Endodermal cell (in vitro differentiated cells): Measurements from ENCODE around the gene TMTC2. TPM values are rescaled to one million over a fixed set of nuclear protein-coding genes. Genes with fewer than 3 reads are reported as not detected.

ENCODE experiments used
- DNase-seq: peaks from one replicate; pipeline ENCODE4 v3.0.0-alpha.2; 2017
- H3K27ac ChIP-seq: 2 replicates; pipeline ENCODE4 v1.5.1; 2013; ENCODE audit warnings: mild to moderate bottlenecking, low read depth, low read length, moderate library complexity
- H3K27me3 ChIP-seq: 2 replicates; pipeline ENCODE4 v1.6.1; 2013; ENCODE audit warnings: mild to moderate bottlenecking, low read length, moderate library complexity; ENCODE audit not compliant: insufficient read depth, control insufficient read depth, poor library complexity, severe bottlenecking
- H3K36me3 ChIP-seq: 2 replicates; pipeline ENCODE4 v1.7.0; 2013; ENCODE audit warnings: mild to moderate bottlenecking, low read length, moderate library complexity; ENCODE audit not compliant: control insufficient read depth, insufficient read depth
- H3K4me1 ChIP-seq: one replicate; pipeline ENCODE4 v1.7.0; 2013; ENCODE audit warnings: low read length; ENCODE audit not compliant: control insufficient read depth, insufficient read depth
- H3K4me3 ChIP-seq: 2 replicates; pipeline ENCODE4 v1.5.1; 2013; ENCODE audit warnings: mild to moderate bottlenecking, low read length, moderate library complexity
- H3K9ac ChIP-seq: 2 replicates; pipeline ENCODE4 v1.6.1; 2013; ENCODE audit warnings: mild to moderate bottlenecking, low read length, moderate library complexity; ENCODE audit not compliant: poor library complexity, severe bottlenecking; ENCODE audit errors: extremely low read depth
- H3K9me3 ChIP-seq: 2 replicates; pipeline ENCODE4 v1.6.1; 2013; ENCODE audit warnings: mild to moderate bottlenecking, low read length, moderate library complexity; ENCODE audit not compliant: control insufficient read depth
- H3K27ac Mint-ChIP-seq: 2 replicates; pipeline ENCODE4 v1.8.0; 2020; ENCODE audit warnings: mixed read lengths
- H3K27me3 Mint-ChIP-seq: 2 replicates; pipeline ENCODE4 v1.8.0; 2021; ENCODE audit warnings: mild to moderate bottlenecking, mixed read lengths; ENCODE audit not compliant: insufficient read depth
- H3K36me3 Mint-ChIP-seq: 2 replicates; pipeline ENCODE4 v1.8.0; 2020; ENCODE audit warnings: low read depth, mixed read lengths
- H3K4me1 Mint-ChIP-seq: 2 replicates; pipeline ENCODE4 v1.8.0; 2020; ENCODE audit warnings: mixed read lengths
- H3K4me3 Mint-ChIP-seq: 2 replicates; pipeline ENCODE4 v1.8.0; 2020; ENCODE audit warnings: mild to moderate bottlenecking, moderate library complexity, mixed read lengths
- H3K9me3 Mint-ChIP-seq: 2 replicates; pipeline ENCODE4 v1.8.0; 2020; ENCODE audit warnings: mild to moderate bottlenecking, mixed read lengths
- WGBS, 2 experiments: methylation state at CpG; one replicate each; pipeline versions ENCODE4 v1.1.5 to v1.1.7; 2013; ENCODE audit warnings: missing lambda C conversion rate in 2 of 2, mixed read lengths in 1 of 2; ENCODE audit not compliant: insufficient coverage in 1 of 2, insufficient read length in 1 of 2; 5-methylcytosine and 5-hydroxymethylcytosine counted together
- total RNA-seq, 2 donors: library from RNA; stranded (reverse); fragmentation: NEBNext Ultra II Directional in 1 of 2; extraction: Animal tissue kit (Norgen Biotek cat#: 25700) in 1 of 2; gene quantifications; 2 replicates in 1 of 2; 3 replicates in 1 of 2; pipeline ENCODE4 v1.2.1, GENCODE V29; 2021
- TF ChIP-seq, protein P1 (sequence below): fragments of 200-600 bp; sonication (generic); conservative IDR thresholded peaks from 2 replicates; pipeline ENCODE4 v1.5.0; 2021; ENCODE audit warnings: antibody characterized with exemption, mild to moderate bottlenecking

Gene TMTC2
- total RNA-seq, 2 donors from 2014 or later = 7.2 to 10.8 TPM

- H3K27me3 Mint-ChIP-seq = no peaks in the 10 kb centered on the region
- Histone ChIP-seq H3K9me3 (no peaks in the 10 kb centered on the region), H3K4me1 (peaks cover 4% of the 10 kb centered on the region), H3K27ac (no peak overlapping the region), H3K27me3 (no peaks in the 10 kb centered on the region), H3K9ac (no peak overlapping the region), H3K36me3 (no peaks in the 10 kb centered on the region), H3K4me3 (no peak overlapping the region)
- no peaks in the 10 kb centered on the region for H3K9me3 Mint-ChIP-seq
- WGBS, 2 experiments = 88 to 100% methylated on average over 1 to 3 of the region's 3 CpGs
- H3K36me3 Mint-ChIP-seq = peaks cover 8% of the 10 kb centered on the region
- TF ChIP-seq, protein P1, sequence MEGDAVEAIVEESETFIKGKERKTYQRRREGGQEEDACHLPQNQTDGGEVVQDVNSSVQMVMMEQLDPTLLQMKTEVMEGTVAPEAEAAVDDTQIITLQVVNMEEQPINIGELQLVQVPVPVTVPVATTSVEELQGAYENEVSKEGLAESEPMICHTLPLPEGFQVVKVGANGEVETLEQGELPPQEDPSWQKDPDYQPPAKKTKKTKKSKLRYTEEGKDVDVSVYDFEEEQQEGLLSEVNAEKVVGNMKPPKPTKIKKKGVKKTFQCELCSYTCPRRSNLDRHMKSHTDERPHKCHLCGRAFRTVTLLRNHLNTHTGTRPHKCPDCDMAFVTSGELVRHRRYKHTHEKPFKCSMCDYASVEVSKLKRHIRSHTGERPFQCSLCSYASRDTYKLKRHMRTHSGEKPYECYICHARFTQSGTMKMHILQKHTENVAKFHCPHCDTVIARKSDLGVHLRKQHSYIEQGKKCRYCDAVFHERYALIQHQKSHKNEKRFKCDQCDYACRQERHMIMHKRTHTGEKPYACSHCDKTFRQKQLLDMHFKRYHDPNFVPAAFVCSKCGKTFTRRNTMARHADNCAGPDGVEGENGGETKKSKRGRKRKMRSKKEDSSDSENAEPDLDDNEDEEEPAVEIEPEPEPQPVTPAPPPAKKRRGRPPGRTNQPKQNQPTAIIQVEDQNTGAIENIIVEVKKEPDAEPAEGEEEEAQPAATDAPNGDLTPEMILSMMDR = no peak
- no peak for DNase-seq
- H3K27ac Mint-ChIP-seq = no peak overlapping the region
- no peak overlapping the region for H3K4me3 Mint-ChIP-seq
- H3K4me1 Mint-ChIP-seq = peaks cover 18% of the 10 kb centered on the region
These were observed 180.2 kb downstream of the TMTC2 start for GRCh38 chr12:82866946-82867345.

DNA sequence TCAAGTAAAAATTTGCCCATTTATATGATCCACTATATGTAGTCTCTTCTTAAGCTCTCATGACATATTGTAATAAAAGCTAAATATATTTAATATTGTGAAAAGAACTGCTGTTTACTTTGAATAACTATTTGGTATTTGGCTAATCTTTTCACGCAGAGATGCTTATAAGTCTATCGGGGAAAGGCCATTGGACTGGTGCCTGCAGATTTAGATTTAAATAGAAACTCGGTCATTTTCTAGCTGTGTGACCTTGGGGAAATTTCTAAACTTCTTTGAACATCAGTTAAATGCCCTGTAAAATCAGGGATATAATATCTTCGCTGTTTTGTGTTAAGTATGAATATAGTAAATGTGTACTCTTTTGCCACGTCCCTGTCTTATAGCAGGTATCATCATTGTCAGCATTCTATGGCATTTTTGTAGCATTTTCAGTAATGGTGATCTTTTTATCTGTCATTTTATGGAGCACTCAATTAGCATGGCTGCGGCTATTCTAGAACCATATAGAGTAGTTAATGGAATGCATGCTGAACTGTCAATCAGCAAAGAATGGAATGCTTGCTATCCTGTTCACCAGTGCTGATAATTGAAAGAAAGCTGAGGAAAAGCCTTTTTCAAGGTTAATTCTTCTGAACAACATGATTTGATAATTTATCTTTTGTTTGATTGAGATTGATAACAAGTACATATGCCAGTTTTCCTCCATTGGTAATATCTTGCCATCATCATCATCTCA, 181.2 kb downstream of the TMTC2 start:
- Mint-ChIP-seq H3K9me3 (no peaks in the 10 kb centered on the region), H3K27me3 (no peaks in the 10 kb centered on the region), H3K27ac (no peak overlapping the region), H3K36me3 (peaks cover 8% of the 10 kb centered on the region), H3K4me1 (peaks cover 20% of the 10 kb centered on the region), H3K4me3 (no peak overlapping the region)
- Histone ChIP-seq H3K9me3 (no peaks in the 10 kb centered on the region), H3K9ac (no peak overlapping the region), H3K27me3 (no peaks in the 10 kb centered on the region), H3K27ac (no peak overlapping the region), H3K4me1 (peaks cover 4% of the 10 kb centered on the region), H3K4me3 (no peak overlapping the region), H3K36me3 (no peaks in the 10 kb centered on the region)
- TF ChIP-seq, protein P1 = no peak
- no peak for DNase-seq
- WGBS, 2 experiments = 81 to 95% methylated on average over 5 to 6 of the region's 6 CpGs

DNA sequence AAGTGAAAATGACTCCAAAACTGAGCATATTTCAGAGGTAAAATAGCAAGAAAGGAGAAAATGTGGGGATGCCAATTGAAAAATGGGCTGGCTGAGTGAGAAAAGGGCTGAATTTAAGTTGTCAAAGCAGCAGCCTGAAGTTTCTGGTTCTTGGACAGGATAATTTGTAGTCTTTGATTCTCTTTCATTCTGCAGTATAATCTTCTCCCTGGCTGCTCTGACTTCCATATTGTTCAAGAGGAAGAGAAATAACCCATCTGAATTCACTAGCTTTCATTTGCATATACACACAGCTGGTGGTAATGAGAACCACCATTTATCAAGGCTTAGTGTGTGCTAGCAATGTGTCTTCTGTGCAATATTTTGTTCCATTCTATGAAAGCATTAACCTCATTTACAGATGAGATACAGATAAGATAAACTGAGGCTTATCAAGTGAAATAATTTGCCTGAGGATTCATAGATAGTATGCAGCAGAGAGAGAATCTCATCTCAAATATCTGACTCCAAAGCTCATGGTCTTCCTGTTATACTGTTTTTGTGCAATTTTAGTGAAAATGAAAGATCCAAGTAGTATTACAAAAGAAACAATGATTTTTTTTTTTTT, 184.2 kb downstream of the TMTC2 start:
- H3K9me3 Mint-ChIP-seq = no peaks in the 10 kb centered on the region
- H3K4me1 Mint-ChIP-seq = peaks cover 31% of the 10 kb centered on the region
- H3K4me3 ChIP-seq = no peak overlapping the region
- H3K27ac ChIP-seq = no peak overlapping the region
- no peaks in the 10 kb centered on the region for H3K27me3 Mint-ChIP-seq
- no peaks in the 10 kb centered on the region for H3K36me3 ChIP-seq
- H3K9ac ChIP-seq = no peak overlapping the region
- no peak overlapping the region for H3K27ac Mint-ChIP-seq
- DNase-seq = no peak
- no peaks in the 10 kb centered on the region for H3K27me3 ChIP-seq
- peaks cover 2% of the 10 kb centered on the region for H3K36me3 Mint-ChIP-seq
- H3K9me3 ChIP-seq = no peaks in the 10 kb centered on the region
- TF ChIP-seq, protein P1 = no peak
- H3K4me3 Mint-ChIP-seq = no peak overlapping the region
- peaks cover 4% of the 10 kb centered on the region for H3K4me1 ChIP-seq
